GM10248 (cell line): Measurements from ENCODE around the gene PRSS22.

ENCODE experiments used
- CTCF ChIA-PET: fragments of 300-600 bp; sonication (Branson Sonifier 250); formaldehyde crosslinking; extraction: SDS; loops from one replicate; lab custom pipeline; 2021; ENCODE audit warnings: antibody characterized with exemption; lab: Yijun Ruan, JAX
- POLR2A ChIA-PET: fragments of 350-650 bp; sonication (Branson Sonifier 250); formaldehyde crosslinking; extraction: SDS; loops from one replicate; lab custom pipeline; 2020; ENCODE audit warnings: antibody characterized with exemption; lab: Yijun Ruan, JAX
- DNase-seq: peaks from one replicate; pipeline ENCODE4 v3.0.0; 2012; ENCODE audit errors: extremely low spot score
- CTCF ChIP-seq: IDR thresholded peaks from 2 replicates; pipeline ENCODE4 v1.5.1; 2012; ENCODE audit warnings: mild to moderate bottlenecking, low read depth; ENCODE audit errors: extremely low read depth, missing control alignments, control extremely low read depth

PRSS22 gene

GRCh38 chr16:2830355-2830695 lies 27.6 kb downstream of the PRSS22 start:
- CTCF ChIA-PET = interaction anchor here (1.3 to 2.4 kb wide), 3 partner anchors 9 to 97 kb away, joined by 5 to 11 read pairs (median 5); no protein-coding TSS in a partner anchor
- DNase-seq = no peak
- TF ChIP-seq CTCF = no peak
- POLR2A ChIA-PET = no interaction called here

GRCh38 chr16:2829501-2830354 lies 28.2 kb downstream of the PRSS22 start, which contains the start of gene ZG16B:
Gene ZG16B, plus strand, starts transcription at chr16:2830303. Its CDS starts 139 bp downstream, at chr16:2830442.
- CTCF ChIA-PET = interaction anchor here (1.4 to 2.4 kb wide), 2 partner anchors 10 to 23 kb away, joined by 5 to 11 read pairs; no protein-coding TSS in a partner anchor
- peak; percentile 57 for DNase-seq
- POLR2A ChIA-PET = no interaction called here
- no peak for TF ChIP-seq CTCF

DNA sequence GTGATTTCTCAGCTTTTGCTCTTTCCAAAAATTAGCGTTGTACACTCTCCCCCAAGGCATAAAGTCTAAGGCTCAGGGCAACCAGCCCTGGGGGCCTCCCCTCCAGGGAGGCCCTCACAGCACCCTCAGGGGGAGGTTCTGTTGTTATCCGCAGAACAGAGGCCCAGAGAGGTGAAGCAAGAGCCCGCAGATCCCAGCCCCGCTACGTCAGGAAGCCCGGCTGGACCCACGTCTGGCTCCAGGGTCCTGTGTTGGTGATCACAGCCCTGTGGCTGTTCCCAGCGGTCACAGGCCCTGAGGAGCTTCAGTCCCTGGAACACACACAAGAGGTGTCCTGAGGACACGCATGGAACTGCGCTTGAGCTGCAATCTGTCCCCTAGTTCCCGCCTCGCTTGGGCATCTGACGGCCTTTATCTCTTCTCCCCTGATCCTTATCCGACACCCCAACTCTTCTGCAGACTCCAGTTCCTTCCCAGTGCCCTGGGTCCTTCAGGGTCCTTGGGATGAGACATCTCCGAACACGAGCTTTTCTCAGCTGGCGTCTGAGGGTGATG lies 29.0 kb downstream of the PRSS22 start:
- DNase-seq = no peak
- POLR2A ChIA-PET = no interaction called here
- CTCF ChIA-PET = interaction anchor here (2.4 kb wide), 1 partner anchor 10 kb away, joined by 11 read pairs; no protein-coding TSS in a partner anchor
- TF ChIP-seq CTCF = no peak

- ChIA-PET CTCF (interaction anchor here (2.4 kb wide), 1 partner anchor 11 kb away, joined by 11 read pairs; no protein-coding TSS in a partner anchor), POLR2A (no interaction called here)
- DNase-seq = no peak
- no peak for TF ChIP-seq CTCF
These were observed 29.5 kb downstream of the PRSS22 start for GRCh38 chr16:2828521-2828840.

- CTCF ChIA-PET = no interaction called here
- no peak for DNase-seq
- no peak for TF ChIP-seq CTCF
- POLR2A ChIA-PET = no interaction called here
These were observed 30.0 kb downstream of the PRSS22 start for GRCh38 chr16:2827831-2828520.

DNA sequence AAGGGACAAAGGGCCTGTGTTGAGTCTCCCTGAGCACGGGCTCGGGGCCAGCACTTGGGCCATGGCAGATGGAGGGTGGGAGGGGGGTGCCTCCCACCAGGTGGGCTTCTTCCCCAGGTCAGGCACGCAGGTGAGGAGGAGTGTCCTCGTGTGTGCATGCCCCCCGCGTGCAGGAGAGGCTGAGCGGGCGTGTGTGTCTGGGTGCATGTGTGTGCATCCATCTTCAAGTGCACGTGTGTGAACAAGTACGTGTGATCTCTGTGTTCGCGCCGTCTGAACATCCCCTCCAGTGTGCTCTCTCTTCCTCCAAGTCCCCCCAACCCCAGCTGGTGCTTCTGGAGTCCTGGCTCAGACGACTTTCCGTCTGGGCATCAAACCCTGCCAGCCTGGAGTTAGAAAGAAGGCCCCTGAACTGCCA lies 30.6 kb downstream of the PRSS22 start:
- no peak for DNase-seq
- CTCF ChIA-PET = no interaction called here
- no peak for TF ChIP-seq CTCF
- POLR2A ChIA-PET = no interaction called here
